Astrocyte of the cerebellum (primary cell): ENCODE measurements around the gene FEZF2.

Experiments used
- DNase-seq: peaks from one replicate; pipeline ENCODE4 v3.0.0-alpha.2; 2011; ENCODE audit warnings: low read depth
- H3K4me3 ChIP-seq: 2 replicates; pipeline ENCODE4 v1.5.1; 2011; ENCODE audit warnings: mild to moderate bottlenecking, low read depth, low read length, moderate library complexity
- in situ Hi-C: cut with HindIII; loops from 2 replicates; pipeline ENCODE4 v1.10.0; 2017; ENCODE audit warnings: low sequenced_read_pairs
- TF ChIP-seq, protein P1 (sequence below): IDR thresholded peaks from 2 replicates; pipeline ENCODE4 v1.5.1; 2012; ENCODE audit warnings: low read length, low read depth, moderate library complexity, mild to moderate bottlenecking; ENCODE audit errors: missing control alignments

FEZF2 gene

DNA sequence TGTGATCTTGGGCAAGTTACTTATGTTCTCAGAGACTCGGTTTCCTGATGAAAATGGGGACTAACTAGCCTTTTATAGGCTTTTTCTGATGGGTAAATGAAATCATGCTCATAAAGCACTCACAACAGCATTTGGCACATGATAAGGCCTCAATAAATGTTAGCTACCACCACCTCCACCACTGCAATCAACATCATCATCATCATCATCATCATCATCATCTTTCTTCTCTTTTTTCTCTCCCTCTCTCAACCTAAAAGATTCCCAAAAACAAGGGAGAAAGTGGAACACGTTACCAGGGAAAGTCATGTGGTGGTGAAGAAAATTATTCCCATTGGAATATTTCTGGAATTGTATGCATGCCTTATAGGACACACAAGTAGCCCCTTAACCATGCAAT lies 33.6 kb upstream of the FEZF2 start:
- DNase-seq = no peak
- H3K4me3 ChIP-seq = no peak overlapping the region
- in situ Hi-C loops = no loop called here
- TF ChIP-seq, protein P1, sequence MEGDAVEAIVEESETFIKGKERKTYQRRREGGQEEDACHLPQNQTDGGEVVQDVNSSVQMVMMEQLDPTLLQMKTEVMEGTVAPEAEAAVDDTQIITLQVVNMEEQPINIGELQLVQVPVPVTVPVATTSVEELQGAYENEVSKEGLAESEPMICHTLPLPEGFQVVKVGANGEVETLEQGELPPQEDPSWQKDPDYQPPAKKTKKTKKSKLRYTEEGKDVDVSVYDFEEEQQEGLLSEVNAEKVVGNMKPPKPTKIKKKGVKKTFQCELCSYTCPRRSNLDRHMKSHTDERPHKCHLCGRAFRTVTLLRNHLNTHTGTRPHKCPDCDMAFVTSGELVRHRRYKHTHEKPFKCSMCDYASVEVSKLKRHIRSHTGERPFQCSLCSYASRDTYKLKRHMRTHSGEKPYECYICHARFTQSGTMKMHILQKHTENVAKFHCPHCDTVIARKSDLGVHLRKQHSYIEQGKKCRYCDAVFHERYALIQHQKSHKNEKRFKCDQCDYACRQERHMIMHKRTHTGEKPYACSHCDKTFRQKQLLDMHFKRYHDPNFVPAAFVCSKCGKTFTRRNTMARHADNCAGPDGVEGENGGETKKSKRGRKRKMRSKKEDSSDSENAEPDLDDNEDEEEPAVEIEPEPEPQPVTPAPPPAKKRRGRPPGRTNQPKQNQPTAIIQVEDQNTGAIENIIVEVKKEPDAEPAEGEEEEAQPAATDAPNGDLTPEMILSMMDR = no peak

DNA sequence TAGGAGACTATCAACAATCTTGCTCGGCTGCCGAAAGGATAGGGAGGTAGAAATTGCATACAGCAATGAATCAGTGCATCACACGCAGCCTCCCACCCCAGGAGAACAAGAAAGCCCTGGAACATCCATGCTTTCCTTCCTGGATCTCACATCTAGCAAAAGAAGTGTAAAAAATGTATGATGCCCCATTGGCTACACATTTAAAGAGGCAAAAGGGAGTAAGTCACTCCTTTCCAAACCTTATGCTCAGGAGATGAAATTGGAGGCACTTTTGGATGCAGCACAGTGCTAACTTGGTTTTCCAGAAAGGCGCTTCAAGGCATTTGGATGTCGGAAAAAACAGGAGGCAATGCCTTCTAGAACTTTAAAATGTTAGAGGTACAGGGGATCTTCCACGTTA lies 32.2 kb upstream of the FEZF2 start:
- no peak for DNase-seq
- no peak overlapping the region for H3K4me3 ChIP-seq
- in situ Hi-C loops = no loop called here
- TF ChIP-seq, protein P1 = no peak

- in situ Hi-C loops = no loop called here
- DNase-seq = no peak
- TF ChIP-seq, protein P1 = no peak
- H3K4me3 ChIP-seq = no peak overlapping the region
These were observed 31.8 kb upstream of the FEZF2 start for GRCh38 chr3:62405135-62405534.

DNA sequence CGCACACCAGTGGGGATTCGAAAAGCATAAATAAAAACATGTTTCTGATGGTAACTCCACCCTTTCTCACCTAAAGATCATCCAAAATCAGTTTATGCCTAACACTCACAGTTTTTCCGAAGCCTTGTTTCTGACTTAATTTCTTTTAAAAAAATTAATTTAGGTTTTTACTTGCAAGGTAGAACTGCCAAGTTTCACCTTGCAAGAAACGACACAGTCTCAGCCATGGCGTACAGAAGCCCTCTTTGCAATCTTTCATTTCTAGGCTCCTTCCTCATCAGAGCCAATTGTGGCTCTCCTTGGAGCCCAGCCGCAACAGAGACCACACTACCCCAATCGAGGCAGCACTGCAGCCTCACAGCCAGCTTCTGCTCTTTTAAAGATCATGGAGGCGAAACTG lies 31.0 kb upstream of the FEZF2 start:
- no peak overlapping the region for H3K4me3 ChIP-seq
- DNase-seq = no peak
- TF ChIP-seq, protein P1 = no peak
- in situ Hi-C loops = no loop called here

DNA sequence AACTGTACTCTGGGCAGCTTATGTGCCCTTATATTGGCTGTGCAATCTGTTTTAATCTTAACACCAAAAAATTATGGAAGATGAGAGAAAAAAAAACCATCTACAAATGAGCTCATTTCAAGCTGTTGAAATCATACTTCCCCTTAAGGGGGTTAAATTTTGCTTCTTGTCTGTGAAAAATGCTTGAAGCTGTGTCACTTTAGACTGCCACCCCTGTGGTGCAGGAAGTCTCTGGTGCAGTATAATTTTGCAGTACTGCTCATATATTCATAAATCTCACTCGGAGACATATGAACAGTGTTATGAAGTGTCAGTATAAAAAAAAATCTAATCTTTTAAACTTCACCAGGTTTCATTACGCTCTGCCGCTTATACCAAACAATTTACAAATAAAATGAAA lies 30.4 kb upstream of the FEZF2 start:
- H3K4me3 ChIP-seq = no peak overlapping the region
- TF ChIP-seq, protein P1 = no peak
- DNase-seq = no peak
- in situ Hi-C loops = no loop called here

DNA sequence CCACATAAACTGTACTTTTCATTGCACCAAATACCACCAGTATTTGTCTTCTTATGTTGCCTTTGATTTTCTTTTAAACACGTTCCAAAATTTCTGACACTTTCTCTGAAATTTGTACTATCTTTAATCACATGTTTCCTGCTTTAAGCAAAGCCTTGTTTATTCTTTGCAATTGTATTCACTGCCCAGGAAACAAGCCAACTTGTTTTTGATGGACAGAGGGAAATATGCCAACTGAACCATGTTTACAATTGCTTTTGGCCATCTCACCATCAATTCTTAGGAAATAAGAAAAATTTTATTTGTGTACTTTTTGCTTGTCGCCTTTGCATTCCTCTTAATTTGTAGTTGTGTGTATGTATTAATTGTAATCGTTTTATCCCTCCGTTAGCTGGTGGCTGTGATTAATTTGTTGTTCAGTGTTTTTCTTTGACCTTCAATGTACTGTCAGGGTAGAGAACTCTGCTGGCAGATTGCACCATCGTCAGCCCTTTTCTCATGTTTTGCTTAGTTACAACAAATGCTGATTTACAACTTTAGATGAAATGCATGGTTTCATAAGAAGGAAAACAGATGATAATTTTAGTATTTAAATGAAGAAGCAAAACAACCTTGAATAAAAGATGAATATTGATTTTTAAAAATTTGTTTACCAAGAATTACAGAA lies 19.4 kb upstream of the FEZF2 start:
- TF ChIP-seq, protein P1 = no peak

More for the DNA sequence above, 19.4 kb upstream of the FEZF2 start:
- in situ Hi-C loops = no loop called here
- DNase-seq = no peak
- H3K4me3 ChIP-seq = no peak overlapping the region
